Rectal smooth muscle tissue (tissue), 1 donor: Measurements from ENCODE around the gene CNOT3.

Experiments
- H3K27ac ChIP-seq: one replicate; pipeline ENCODE4 v1.7.0; 2013; ENCODE audit warnings: low read depth, low read length, inconsistent platforms
- H3K27me3 ChIP-seq: one replicate; pipeline ENCODE4 v1.7.0; 2013; ENCODE audit warnings: low read length; ENCODE audit not compliant: control insufficient read depth, insufficient read depth
- H3K36me3 ChIP-seq: one replicate; pipeline ENCODE4 v1.7.0; 2013; ENCODE audit warnings: low read length; ENCODE audit not compliant: control insufficient read depth, insufficient read depth
- H3K4me1 ChIP-seq: one replicate; pipeline ENCODE4 v1.7.0; 2013; ENCODE audit warnings: low read length; ENCODE audit not compliant: control insufficient read depth, insufficient read depth
- H3K4me3 ChIP-seq: one replicate; pipeline ENCODE4 v1.7.0; 2013; ENCODE audit warnings: low read length
- H3K9ac ChIP-seq: one replicate; pipeline ENCODE4 v1.7.0; 2013; ENCODE audit warnings: low read length

CNOT3 gene

DNA sequence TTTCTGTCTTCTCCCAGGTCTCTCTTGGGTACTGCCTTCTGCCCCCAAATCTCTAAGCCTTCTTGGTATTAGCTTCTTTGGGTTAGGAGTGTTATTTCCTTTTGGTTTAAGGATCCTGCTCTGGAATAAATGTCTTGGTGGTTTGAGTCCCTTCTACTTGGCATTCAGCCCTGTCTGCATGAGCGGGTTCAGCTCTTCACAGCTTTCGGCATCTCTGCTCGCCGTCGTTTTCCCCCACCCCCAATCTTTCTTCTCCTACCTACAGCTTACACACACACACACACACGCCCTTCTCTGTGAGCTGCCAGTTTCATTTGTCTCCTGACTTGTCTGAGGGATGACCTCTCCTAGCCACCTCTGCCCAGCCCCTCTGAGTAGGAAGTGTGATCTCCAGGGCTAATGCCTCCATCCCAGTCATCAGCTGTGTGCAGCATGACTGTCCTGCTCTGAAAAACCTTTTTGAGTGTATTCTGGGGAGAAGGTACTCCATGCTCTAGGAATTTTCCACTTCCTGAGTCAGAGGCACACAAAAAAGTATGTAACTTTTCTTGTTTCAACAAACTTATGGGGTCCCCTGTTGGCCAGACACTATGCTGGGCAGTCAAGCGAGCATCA is 4.7 kb downstream of the CNOT3 start:
- Histone ChIP-seq H3K4me1 (peaks cover 4% of the 10 kb centered on the region), H3K36me3 (peaks cover 41% of the 10 kb centered on the region), H3K4me3 (no peak overlapping the region), H3K9ac (no peak overlapping the region), H3K27ac (no peak overlapping the region), H3K27me3 (no peaks in the 10 kb centered on the region)

DNA sequence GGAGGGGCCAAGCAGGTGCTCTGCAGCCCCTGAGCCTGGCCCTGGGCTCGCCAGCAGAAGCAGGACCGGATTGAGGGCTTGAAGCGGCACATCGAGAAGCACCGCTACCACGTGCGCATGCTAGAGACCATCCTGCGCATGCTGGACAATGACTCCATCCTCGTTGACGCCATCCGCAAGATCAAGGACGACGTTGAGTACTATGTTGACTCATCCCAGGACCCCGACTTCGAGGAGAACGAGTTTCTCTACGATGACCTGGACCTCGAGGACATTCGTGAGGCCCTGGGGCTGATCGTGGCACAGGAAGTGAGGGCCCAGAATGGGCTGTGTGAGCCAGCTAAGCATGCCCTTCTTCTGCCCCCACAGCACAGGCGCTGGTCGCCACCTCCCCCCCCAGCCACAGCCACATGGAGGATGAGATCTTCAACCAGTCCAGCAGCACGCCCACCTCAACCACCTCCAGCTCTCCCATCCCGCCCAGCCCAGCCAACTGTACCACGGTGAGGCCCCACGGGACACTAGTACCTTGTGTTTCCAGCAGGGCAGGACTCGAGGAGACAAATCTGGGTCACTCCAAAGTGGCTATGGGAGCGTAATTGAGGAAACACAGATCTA is 8.1 kb downstream of the CNOT3 start:
- Histone ChIP-seq H3K4me3 (no peak overlapping the region), H3K36me3 (peaks cover 64% of the 10 kb centered on the region), H3K27ac (no peak overlapping the region), H3K4me1 (no peaks in the 10 kb centered on the region), H3K27me3 (no peaks in the 10 kb centered on the region), H3K9ac (no peak overlapping the region)

GRCh38 chr19:54147676-54148075 is 10.1 kb downstream of the CNOT3 start:
- Histone ChIP-seq H3K27me3 (no peaks in the 10 kb centered on the region), H3K9ac (no peak overlapping the region), H3K36me3 (peaks cover 76% of the 10 kb centered on the region), H3K4me1 (no peaks in the 10 kb centered on the region), H3K4me3 (no peak overlapping the region), H3K27ac (no peak overlapping the region)

DNA sequence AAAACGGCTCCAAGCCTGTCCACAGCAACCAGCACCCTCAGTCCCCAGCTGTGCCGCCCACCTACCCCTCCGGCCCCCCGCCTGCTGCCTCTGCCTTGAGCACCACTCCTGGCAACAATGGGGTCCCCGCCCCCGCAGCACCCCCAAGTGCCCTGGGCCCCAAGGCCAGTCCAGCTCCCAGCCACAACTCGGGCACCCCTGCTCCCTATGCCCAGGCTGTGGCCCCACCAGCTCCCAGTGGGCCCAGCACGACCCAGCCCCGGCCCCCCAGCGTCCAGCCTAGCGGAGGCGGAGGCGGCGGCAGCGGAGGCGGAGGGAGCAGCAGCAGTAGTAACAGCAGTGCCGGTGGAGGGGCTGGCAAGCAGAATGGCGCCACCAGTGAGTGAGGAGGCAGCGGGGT is 10.6 kb downstream of the CNOT3 start:
- no peak overlapping the region for H3K9ac ChIP-seq
- no peaks in the 10 kb centered on the region for H3K27me3 ChIP-seq
- H3K27ac ChIP-seq: no peak overlapping the region
- H3K4me3 ChIP-seq: no peak overlapping the region
- H3K36me3 ChIP-seq: peaks cover 72% of the 10 kb centered on the region
- no peaks in the 10 kb centered on the region for H3K4me1 ChIP-seq

DNA sequence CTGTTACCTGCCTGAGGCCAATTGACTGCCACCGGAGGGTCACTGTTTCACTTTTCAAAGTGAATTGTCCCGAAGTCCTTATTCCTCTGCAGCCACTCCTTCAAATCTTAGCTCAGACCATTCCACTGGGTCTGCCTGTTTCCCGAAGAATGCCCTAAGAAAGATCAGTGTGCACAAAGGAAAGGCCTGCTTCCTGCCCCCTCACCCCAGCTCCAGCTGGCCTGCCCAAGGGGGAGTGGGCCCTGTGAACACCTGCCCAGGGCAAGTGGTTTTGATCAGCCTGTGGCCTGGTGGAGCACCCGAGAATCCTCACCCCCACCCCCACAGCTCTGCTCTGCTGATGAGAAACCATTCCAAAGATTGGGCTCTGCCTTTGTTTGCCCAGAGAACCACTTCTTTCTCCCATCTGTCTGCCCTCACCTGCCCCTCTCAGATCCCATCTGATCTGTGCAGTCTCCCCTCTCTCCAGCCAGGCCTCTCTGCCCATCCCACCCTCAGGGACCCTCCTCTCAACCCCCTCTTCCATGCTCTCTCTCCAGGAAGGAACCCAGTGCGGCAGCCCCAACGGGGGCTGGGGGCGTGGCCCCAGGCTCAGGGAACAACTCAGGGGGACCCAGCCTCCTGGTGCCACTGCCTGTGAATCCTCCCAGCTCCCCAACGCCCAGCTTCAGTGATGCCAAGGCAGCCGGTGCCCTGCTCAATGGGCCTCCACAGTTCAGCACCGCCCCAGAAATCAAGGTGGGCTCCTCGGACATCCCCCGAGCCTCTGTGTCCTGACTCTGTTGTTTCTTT is 11.7 kb downstream of the CNOT3 start:
- Histone ChIP-seq H3K36me3 (peaks cover 68% of the 10 kb centered on the region), H3K4me1 (no peaks in the 10 kb centered on the region), H3K4me3 (no peak overlapping the region), H3K27ac (no peak overlapping the region), H3K9ac (no peak overlapping the region), H3K27me3 (no peaks in the 10 kb centered on the region)

GRCh38 chr19:54151362-54152035 is 13.9 kb downstream of the CNOT3 start:
- no peaks in the 10 kb centered on the region for H3K4me1 ChIP-seq
- H3K4me3 ChIP-seq: no peak overlapping the region
- H3K9ac ChIP-seq: no peak overlapping the region
- H3K27ac ChIP-seq: no peak overlapping the region
- H3K36me3 ChIP-seq: peaks cover 68% of the 10 kb centered on the region
- no peaks in the 10 kb centered on the region for H3K27me3 ChIP-seq

DNA sequence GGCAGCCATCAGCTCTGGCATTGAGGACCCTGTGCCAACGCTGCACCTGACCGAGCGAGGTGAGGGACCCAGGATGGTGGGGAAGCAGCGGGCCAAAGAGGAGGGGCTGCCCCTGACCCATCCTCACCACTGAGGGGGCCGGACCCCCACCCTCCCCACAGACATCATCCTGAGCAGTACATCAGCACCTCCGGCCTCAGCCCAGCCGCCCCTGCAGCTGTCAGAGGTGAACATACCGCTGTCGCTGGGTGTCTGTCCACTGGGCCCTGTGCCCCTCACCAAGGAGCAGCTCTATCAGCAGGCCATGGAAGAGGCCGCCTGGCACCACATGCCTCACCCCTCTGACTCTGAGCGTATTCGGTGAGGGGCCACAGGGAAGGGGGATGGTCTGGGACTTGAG is 14.7 kb downstream of the CNOT3 start:
- H3K4me3 ChIP-seq: no peak overlapping the region
- H3K4me1 ChIP-seq: no peaks in the 10 kb centered on the region
- peaks cover 68% of the 10 kb centered on the region for H3K36me3 ChIP-seq
- no peak overlapping the region for H3K27ac ChIP-seq
- H3K9ac ChIP-seq: no peak overlapping the region
- H3K27me3 ChIP-seq: no peaks in the 10 kb centered on the region

DNA sequence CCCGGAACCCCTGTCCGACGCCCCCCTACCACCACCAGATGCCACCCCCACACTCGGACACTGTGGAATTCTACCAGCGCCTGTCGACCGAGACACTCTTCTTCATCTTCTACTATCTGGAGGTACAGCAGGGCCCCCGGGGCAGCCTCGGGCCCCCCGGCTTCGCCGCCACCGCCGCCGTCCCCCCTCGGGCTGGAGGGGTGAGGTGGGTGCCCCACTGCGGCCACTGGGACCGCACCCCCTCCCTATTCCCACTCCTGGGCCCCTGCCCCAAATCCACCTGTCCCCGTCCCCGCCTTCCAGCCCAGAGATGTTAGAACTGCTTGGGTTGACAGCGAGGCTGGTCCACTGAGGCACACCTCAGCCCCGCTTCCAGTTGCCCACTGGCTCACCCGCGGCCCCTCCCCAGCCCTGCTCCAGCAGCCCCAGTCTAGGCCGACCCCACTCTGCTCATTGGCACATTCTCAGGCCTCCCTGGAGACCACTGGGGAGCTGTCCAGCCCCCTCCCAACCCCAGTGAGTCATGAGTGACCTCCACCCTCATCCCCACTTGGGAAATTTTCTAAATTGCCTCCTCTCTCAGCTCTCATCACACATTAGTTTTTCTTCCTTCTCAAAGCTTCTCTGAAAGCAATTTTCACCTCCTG is 15.4 kb downstream of the CNOT3 start:
- no peaks in the 10 kb centered on the region for H3K4me1 ChIP-seq
- H3K36me3 ChIP-seq: peaks cover 63% of the 10 kb centered on the region
- no peak overlapping the region for H3K4me3 ChIP-seq
- no peaks in the 10 kb centered on the region for H3K27me3 ChIP-seq
- no peak overlapping the region for H3K27ac ChIP-seq
- H3K9ac ChIP-seq: no peak overlapping the region

- H3K27ac ChIP-seq: no peak overlapping the region
- H3K36me3 ChIP-seq: peaks cover 62% of the 10 kb centered on the region
- no peaks in the 10 kb centered on the region for H3K27me3 ChIP-seq
Measured at GRCh38 chr19:54153731-54154326, 16.3 kb downstream of the CNOT3 start.

GRCh38 chr19:54154603-54155345 is 17.2 kb downstream of the CNOT3 start:
- Histone ChIP-seq H3K4me1 (peaks cover 8% of the 10 kb centered on the region), H3K36me3 (peaks cover 53% of the 10 kb centered on the region), H3K4me3 (no peak overlapping the region), H3K27ac (no peak overlapping the region), H3K9ac (no peak overlapping the region), H3K27me3 (no peaks in the 10 kb centered on the region)

More at GRCh38 chr19:54153731-54154326, 16.3 kb downstream of the CNOT3 start:
- peaks cover 5% of the 10 kb centered on the region for H3K4me1 ChIP-seq
- no peak overlapping the region for H3K4me3 ChIP-seq
- no peak overlapping the region for H3K9ac ChIP-seq

- H3K4me1 ChIP-seq: peaks cover 14% of the 10 kb centered on the region
- H3K36me3 ChIP-seq: peaks cover 48% of the 10 kb centered on the region
- H3K4me3 ChIP-seq: no peak overlapping the region
- H3K9ac ChIP-seq: no peak overlapping the region
- no peak overlapping the region for H3K27ac ChIP-seq
- H3K27me3 ChIP-seq: no peaks in the 10 kb centered on the region
Measured at GRCh38 chr19:54155694-54156093, 18.1 kb downstream of the CNOT3 start.
